Testis (tissue), 2 donors: ENCODE results near the gene AOAH.

Experiments
- CTCF ChIP-seq, 3 experiments: fragments of 450-650 bp in 2 of 3; fragments of 200-600 bp in 1 of 3; sonication (generic) in 1 of 3; IDR thresholded peaks; one replicate each; pipeline ENCODE4 v1.5.1; 2016 to 2019; ENCODE audit warnings: antibody characterized with exemption in 3 of 3, mild to moderate bottlenecking in 2 of 3, moderate library complexity in 1 of 3
- POLR2A ChIP-seq: fragments of 450-650 bp; IDR thresholded peaks from one replicate; pipeline ENCODE4 v1.6.1; 2017; ENCODE audit warnings: antibody characterized with exemption, mild to moderate bottlenecking, moderate library complexity

DNA sequence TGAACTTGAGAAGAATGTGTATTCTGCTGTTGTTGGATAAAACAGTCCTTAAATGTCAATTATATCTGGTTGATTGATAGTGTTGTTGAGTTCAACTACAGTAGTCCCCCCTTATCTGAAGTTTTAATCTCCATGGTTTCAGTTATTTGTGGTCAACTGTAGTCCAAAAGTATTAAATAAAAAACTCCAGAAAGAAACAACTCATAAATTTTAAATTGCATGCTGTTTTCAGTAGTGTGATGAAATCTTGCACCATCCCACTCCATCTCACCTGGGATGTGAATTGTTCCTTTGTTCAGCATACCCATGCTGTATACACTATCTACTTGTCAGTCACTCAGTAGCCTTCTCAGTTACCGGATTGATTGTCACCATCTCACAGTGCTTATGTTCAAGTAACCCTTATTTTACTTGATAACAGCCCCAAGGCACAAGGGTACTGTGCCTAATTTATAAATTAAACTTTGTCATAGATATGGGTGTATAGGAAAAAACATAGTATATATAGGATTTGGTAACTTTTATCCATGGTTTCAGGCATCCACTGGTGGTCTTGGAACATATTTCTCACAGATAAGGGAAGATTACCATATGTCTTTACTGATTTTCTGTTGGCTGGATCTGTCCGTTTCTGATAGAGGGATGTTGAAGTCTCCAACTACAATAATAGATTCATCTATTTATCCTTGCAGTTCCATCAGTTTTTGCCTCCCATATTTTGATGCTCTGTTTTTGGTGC, 57.1 kb downstream of the AOAH start:
- TF ChIP-seq CTCF (IDR thresholded peaks at IDR 0.05): no peak
- TF ChIP-seq POLR2A: no peak
